Astrocyte of the cerebellum (primary cell): ENCODE data around the gene KRT72.
A peak's percentile ranks its signal among the peaks of the same experiment; 100 is the strongest.

Experiments
- DNase-seq: peaks from one replicate; pipeline ENCODE4 v3.0.0-alpha.2; 2011; ENCODE audit warnings: low read depth
- H3K4me3 ChIP-seq: 2 replicates; pipeline ENCODE4 v1.5.1; 2011; ENCODE audit warnings: mild to moderate bottlenecking, low read depth, low read length, moderate library complexity
- CTCF ChIP-seq: IDR thresholded peaks from 2 replicates; pipeline ENCODE4 v1.5.1; 2012; ENCODE audit warnings: low read length, low read depth, moderate library complexity, mild to moderate bottlenecking; ENCODE audit errors: missing control alignments
- in situ Hi-C: cut with HindIII; loops from 2 replicates; pipeline ENCODE4 v1.10.0; 2017; ENCODE audit warnings: low sequenced_read_pairs

Gene KRT72

GRCh38 chr12:52568111-52568510 is 33.2 kb downstream of the KRT72 start:
- TF ChIP-seq CTCF = no peak
- no peak overlapping the region for H3K4me3 ChIP-seq
- in situ Hi-C loops = no loop called here
- no peak for DNase-seq

DNA sequence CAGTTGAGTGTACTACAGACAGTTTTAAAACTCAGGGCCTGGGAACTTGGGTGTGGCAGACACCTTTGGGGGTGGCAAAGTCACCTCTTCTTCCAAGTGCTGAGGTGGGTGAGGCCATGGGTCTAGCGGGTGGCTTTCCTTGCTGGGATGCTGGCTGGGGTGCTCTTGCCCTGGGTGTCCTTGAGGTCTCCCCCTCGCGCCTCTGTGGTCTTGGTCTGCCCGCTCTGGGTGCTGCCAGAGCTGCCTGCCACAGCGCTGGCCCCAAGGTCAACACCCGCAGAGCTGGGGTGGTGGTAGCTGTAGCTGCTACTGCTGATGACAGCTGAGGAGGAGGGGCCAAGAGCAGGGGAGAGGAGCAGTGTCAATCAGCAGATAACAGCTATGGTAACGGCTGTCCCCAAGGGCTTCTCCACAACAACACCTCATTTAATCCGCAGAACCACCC is 34.4 kb downstream of the KRT72 start:
- TF ChIP-seq CTCF = no peak
- in situ Hi-C loops = no loop called here
- no peak for DNase-seq
- H3K4me3 ChIP-seq = no peak overlapping the region

GRCh38 chr12:52564582-52564981 is 36.7 kb downstream of the KRT72 start:
- no peak for DNase-seq
- H3K4me3 ChIP-seq = no peak overlapping the region
- in situ Hi-C loops = no loop called here
- no peak for TF ChIP-seq CTCF

- in situ Hi-C loops = no loop called here
- TF ChIP-seq CTCF = peak; percentile 16
- H3K4me3 ChIP-seq = no peak overlapping the region
- no peak for DNase-seq
Observed at GRCh38 chr12:52561880-52562449, 39.3 kb downstream of the KRT72 start.

GRCh38 chr12:52559979-52560378 is 41.3 kb downstream of the KRT72 start:
- TF ChIP-seq CTCF = no peak
- DNase-seq = no peak
- no peak overlapping the region for H3K4me3 ChIP-seq
- in situ Hi-C loops = no loop called here

GRCh38 chr12:52558781-52559445 is 42.4 kb downstream of the KRT72 start:
- no peak overlapping the region for H3K4me3 ChIP-seq
- TF ChIP-seq CTCF = no peak
- DNase-seq = no peak
- in situ Hi-C loops = no loop called here
